RWPE1 (cell line): Measurements from ENCODE around the gene EBP.
"Not testable (repeated sequence)": the region's sequence is repeated elsewhere in the genome, so short reads cannot be mapped to it uniquely, and the experiment has no call there.

Experiments used
- CTCF ChIA-PET: fragments of 350-600 bp; sonication (Branson Sonifier 250); formaldehyde crosslinking; extraction: SDS; loops from one replicate; lab custom pipeline; 2021; lab: Yijun Ruan, JAX
- POLR2A ChIA-PET: fragments of 400-600 bp; formaldehyde crosslinking; extraction: SDS; loops from one replicate; lab custom pipeline; 2020; ENCODE audit warnings: antibody characterized with exemption; ENCODE audit not compliant: low non-redundant PET; lab: Yijun Ruan, JAX
- DNase-seq: peaks from one replicate; pipeline ENCODE4 v3.0.0; 2012; ENCODE audit warnings: low spot score
- H3K27ac ChIP-seq: fragments of 450-650 bp; 2 replicates; pipeline ENCODE4 v1.5.1; 2017
- CTCF ChIP-seq: fragments of 450-650 bp; conservative IDR thresholded peaks from 2 replicates; pipeline ENCODE4 v1.5.1; 2017; ENCODE audit warnings: low read depth, mild to moderate bottlenecking

Gene EBP

GRCh38 chrX:48523682-48524081, 2.1 kb downstream of the EBP start:
- no peak for DNase-seq
- CTCF ChIA-PET = no interaction called here
- peak overlapping the region; percentile 84 for H3K27ac ChIP-seq
- POLR2A ChIA-PET = no interaction called here
- TF ChIP-seq CTCF = no peak

GRCh38 chrX:48525853-48526252, 4.2 kb downstream of the EBP start:
- CTCF ChIA-PET, POLR2A ChIA-PET, DNase-seq: not testable (repeated sequence)
- H3K27ac ChIP-seq = peak overlapping the region; percentile 34

GRCh38 chrX:48530736-48531135, 9.1 kb downstream of the EBP start:
- ChIA-PET POLR2A (no interaction called here), CTCF (interaction anchor here (0.6 to 1.0 kb wide), 2 partner anchors 9 to 65 kb away, joined by 3 to 4 read pairs; partner anchors contain the start of gene TBC1D25)
- DNase-seq = no peak
- no peak for TF ChIP-seq CTCF
- peak overlapping the region; percentile 96 for H3K27ac ChIP-seq

GRCh38 chrX:48531358-48531959, 9.9 kb downstream of the EBP start:
- peak overlapping the region; percentile 96 for H3K27ac ChIP-seq
- CTCF ChIA-PET = interaction anchor here (0.6 kb wide), 1 partner anchor 57 kb away, joined by 3 read pairs; no protein-coding TSS in a partner anchor
- no peak for TF ChIP-seq CTCF
- peak; percentile 57 for DNase-seq
- POLR2A ChIA-PET = interaction anchor here (0.7 kb wide), 1 partner anchor 484 kb away, joined by 4 read pairs; no protein-coding TSS in a partner anchor

- CTCF ChIA-PET = interaction anchor here (0.6 kb wide), 1 partner anchor 58 kb away, joined by 3 read pairs; no protein-coding TSS in a partner anchor
- no peak for TF ChIP-seq CTCF
- POLR2A ChIA-PET = interaction anchor here (0.7 kb wide), 1 partner anchor 485 kb away, joined by 4 read pairs; no protein-coding TSS in a partner anchor
- no peak for DNase-seq
- H3K27ac ChIP-seq = no peak overlapping the region; the same call in 1 of the 2 replicates
Measured at GRCh38 chrX:48532161-48532560, 10.6 kb downstream of the EBP start.

- CTCF ChIA-PET = no interaction called here
- no peak for DNase-seq
- POLR2A ChIA-PET = no interaction called here
- no peak for TF ChIP-seq CTCF
- H3K27ac ChIP-seq = peak overlapping the region; percentile 61
Measured at GRCh38 chrX:48533165-48533564, 11.6 kb downstream of the EBP start.
